Kidney epithelial cell (primary cell): ENCODE measurements around the gene OXSR1. TPM values are rescaled to one million over a fixed set of nuclear protein-coding genes. Genes with fewer than 3 reads are reported as not detected.

Experiments
- DNase-seq: peaks from one replicate; pipeline ENCODE4 v3.0.0-alpha.2; 2010; ENCODE audit warnings: low read depth
- H3K27me3 ChIP-seq: 2 replicates; pipeline ENCODE4 v1.6.0; 2011; ENCODE audit warnings: low read length; ENCODE audit not compliant: control insufficient read depth, insufficient read depth
- H3K36me3 ChIP-seq: 2 replicates; pipeline ENCODE4 v1.5.1; 2011; ENCODE audit warnings: low read length; ENCODE audit not compliant: control insufficient read depth, insufficient read depth
- H3K4me3 ChIP-seq: 2 replicates; pipeline ENCODE4 v1.5.1; 2011; ENCODE audit warnings: low read depth, mild to moderate bottlenecking, control low read depth, low read length
- total RNA-seq: library from RNA; depleted of rRNA; stranded (reverse); fragments of >200 nt; gene quantifications from 2 replicates; pipeline ENCODE4 v1.2.3, GENCODE V29; 2015
- TF ChIP-seq, protein P1 (sequence below): IDR thresholded peaks from 2 replicates; pipeline ENCODE4 v1.5.1; 2011; ENCODE audit warnings: mild to moderate bottlenecking, moderate library complexity, low read length, control low read depth, inconsistent platforms; ENCODE audit not compliant: insufficient read depth, poor library complexity, severe bottlenecking

OXSR1 gene
- total RNA-seq, 1 donor from 2014 or later = 41.9 TPM

DNA sequence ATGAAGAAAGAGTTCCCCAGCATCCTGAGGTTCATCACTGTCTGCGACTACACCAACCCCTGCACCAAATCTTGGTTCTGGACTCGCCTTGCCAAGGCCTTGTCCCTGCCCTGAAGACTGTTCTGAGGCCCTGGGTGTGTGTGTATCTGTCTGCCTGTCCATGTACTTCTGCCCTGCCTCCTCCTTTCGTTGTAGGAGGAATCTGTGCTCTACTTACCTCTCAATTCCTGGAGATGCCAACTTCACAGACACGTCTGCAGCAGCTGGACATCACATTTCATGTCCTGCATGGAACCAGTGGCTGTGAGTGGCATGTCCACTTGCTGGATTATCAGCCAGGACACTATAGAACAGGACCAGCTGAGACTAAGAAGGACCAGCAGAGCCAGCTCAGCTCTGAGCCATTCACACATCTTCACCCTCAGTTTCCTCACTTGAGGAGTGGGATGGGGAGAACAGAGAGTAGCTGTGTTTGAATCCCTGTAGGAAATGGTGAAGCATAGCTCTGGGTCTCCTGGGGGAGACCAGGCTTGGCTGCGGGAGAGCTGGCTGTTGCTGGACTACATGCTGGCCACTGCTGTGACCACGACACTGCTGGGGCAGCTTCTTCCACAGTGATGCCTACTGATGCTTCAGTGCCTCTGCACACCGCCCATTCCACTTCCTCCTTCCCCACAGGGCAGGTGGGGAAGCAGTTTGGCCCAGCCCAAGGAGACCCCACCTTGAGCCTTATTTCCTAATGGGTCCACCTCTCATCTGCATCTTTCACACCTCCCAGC, 24.0 kb upstream of the OXSR1 start:
- Histone ChIP-seq H3K36me3 (no peaks in the 10 kb centered on the region), H3K27me3 (no peaks in the 10 kb centered on the region), H3K4me3 (no peak overlapping the region)
- TF ChIP-seq, protein P1, sequence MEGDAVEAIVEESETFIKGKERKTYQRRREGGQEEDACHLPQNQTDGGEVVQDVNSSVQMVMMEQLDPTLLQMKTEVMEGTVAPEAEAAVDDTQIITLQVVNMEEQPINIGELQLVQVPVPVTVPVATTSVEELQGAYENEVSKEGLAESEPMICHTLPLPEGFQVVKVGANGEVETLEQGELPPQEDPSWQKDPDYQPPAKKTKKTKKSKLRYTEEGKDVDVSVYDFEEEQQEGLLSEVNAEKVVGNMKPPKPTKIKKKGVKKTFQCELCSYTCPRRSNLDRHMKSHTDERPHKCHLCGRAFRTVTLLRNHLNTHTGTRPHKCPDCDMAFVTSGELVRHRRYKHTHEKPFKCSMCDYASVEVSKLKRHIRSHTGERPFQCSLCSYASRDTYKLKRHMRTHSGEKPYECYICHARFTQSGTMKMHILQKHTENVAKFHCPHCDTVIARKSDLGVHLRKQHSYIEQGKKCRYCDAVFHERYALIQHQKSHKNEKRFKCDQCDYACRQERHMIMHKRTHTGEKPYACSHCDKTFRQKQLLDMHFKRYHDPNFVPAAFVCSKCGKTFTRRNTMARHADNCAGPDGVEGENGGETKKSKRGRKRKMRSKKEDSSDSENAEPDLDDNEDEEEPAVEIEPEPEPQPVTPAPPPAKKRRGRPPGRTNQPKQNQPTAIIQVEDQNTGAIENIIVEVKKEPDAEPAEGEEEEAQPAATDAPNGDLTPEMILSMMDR = no peak
- DNase-seq = no peak

DNA sequence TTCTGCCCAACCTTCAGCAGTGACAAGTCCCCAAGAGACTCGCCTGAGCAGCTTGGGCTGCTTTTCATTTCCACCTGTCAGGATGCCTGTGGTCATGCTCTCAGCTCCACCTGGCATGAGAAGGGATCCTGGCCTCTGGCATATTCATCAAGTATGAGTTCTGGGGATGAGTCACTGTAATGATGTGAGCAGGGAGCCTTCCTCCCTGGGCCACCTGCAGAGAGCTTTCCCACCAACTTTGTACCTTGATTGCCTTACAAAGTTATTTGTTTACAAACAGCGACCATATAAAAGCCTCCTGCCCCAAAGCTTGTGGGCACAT, 23.4 kb upstream of the OXSR1 start:
- no peak for DNase-seq
- Histone ChIP-seq H3K27me3 (no peaks in the 10 kb centered on the region), H3K4me3 (no peak overlapping the region), H3K36me3 (no peaks in the 10 kb centered on the region)
- TF ChIP-seq, protein P1 = no peak

DNA sequence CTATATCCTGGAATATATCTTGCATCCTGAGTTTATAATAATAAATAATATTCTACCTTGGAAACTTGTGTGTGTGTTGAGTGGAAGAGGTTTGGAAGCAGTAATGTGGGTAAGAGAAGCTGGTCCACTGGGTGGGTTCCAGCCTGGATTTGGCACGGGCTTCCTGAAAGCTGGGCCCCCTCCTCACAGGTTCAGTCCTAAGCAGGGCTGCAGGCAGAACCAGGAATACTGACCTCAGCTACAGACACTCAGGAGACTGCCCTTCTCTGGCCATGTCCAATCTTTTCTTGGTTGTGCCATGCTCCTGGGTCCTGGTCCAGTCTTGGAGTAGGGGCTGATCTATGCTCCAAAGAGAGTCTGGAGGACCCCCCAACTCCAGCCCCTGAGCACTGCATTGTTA, 22.4 kb upstream of the OXSR1 start:
- Histone ChIP-seq H3K4me3 (no peak overlapping the region), H3K36me3 (no peaks in the 10 kb centered on the region), H3K27me3 (no peaks in the 10 kb centered on the region)
- no peak for DNase-seq
- TF ChIP-seq, protein P1 = no peak

DNA sequence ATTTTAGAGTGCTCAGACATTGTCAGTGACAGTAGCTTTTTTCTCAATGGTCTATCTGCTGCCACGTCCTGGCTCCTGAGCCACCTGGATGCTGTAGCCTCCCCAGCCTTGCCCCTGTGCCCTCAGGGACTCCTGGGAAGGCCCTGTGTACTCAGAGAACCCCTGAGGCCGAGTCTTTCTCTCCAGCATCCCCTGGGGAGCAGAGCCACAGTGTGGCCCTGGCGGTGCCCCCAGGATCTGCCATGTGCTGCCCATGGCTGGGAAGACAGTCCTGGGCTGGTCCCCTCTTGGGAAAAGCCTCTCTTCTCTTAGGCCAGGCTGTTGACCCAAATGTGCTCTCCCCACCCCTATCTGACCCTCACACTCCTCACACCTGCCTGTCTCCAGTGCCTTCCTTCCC, 21.8 kb upstream of the OXSR1 start:
- Histone ChIP-seq H3K36me3 (no peaks in the 10 kb centered on the region), H3K4me3 (no peak overlapping the region), H3K27me3 (no peaks in the 10 kb centered on the region)
- TF ChIP-seq, protein P1 = no peak
- no peak for DNase-seq

DNA sequence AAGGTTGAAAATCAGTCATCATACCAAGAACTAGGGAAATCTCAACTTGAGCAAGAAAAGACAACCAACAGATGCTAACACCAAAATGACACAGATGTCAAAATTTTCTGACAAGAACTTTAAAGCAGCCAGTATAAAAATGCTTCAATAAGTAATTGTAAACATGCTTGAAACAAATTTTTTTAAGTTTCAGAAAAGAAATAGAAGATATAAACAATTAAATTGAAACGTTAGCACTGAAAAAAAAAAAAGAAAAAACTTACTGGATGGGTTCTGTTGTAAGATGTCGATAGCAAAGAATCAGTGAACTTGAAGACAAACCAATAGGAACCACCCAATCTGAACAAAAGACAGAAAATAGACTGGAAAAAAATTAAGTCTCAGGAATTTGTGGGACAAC, 18.8 kb upstream of the OXSR1 start:
- no peak for DNase-seq
- no peaks in the 10 kb centered on the region for H3K36me3 ChIP-seq
- TF ChIP-seq, protein P1 = no peak
- no peaks in the 10 kb centered on the region for H3K27me3 ChIP-seq
- no peak overlapping the region for H3K4me3 ChIP-seq

DNA sequence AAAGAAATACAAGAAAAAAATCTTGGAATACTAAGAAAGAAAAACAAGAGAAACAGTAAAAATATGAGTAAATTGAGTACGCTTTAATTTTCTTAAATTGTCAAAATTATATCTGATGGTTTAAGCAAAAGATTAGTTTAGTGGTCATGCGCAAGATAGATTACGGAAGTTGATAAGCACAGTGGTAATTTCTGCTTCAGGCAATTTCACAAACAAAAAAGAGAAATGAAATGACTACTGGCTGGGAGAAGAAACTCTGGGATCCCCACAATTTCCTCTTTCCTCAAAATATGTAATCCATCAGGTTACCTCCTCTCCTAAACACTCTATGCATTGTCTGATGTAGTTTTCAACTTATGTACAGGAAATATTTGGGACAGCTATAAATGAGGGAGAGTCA, 17.9 kb upstream of the OXSR1 start:
- Histone ChIP-seq H3K27me3 (no peaks in the 10 kb centered on the region), H3K4me3 (no peak overlapping the region), H3K36me3 (no peaks in the 10 kb centered on the region)
- TF ChIP-seq, protein P1 = no peak
- no peak for DNase-seq
